NCI-H1092 treated with DMSO at 0.1 percent for 48 hours (cell line): ENCODE results near the gene TMEM53.
A peak's percentile ranks its signal among the peaks of the same experiment; 100 is the strongest.

Experiments
- DNase-seq: peaks from one replicate; lab custom pipeline; 2025; lab: John Stamatoyannopoulos, UW

The TMEM53 gene

DNA sequence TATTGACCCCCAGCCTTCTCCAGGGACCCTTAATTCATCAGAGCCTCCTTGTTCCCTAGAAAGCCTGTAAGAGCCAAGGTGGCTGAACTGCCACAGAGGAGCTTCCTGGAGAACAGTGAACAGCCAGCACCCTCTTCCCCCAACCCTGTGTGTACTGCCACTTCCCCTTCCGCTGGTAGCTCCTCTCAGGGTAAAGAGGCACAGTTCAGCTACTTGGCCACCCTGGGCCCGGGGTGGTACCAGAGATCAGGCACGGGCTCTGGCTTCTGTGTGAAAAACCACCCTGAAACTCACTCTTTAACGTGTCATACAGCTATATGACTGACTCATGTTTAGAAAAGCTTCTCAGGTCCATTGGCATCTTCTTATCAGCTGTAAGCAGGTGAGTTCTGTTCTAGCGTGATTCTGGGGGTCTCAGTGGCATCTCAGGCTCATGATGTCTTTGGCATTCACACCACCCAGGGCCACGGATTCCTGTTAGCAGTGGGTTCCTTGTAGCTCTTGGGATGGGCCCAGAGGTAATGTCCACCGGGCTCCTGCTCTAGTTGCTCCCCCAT lies 22.6 kb upstream of the TMEM53 start:
- DNase-seq = no peak

DNA sequence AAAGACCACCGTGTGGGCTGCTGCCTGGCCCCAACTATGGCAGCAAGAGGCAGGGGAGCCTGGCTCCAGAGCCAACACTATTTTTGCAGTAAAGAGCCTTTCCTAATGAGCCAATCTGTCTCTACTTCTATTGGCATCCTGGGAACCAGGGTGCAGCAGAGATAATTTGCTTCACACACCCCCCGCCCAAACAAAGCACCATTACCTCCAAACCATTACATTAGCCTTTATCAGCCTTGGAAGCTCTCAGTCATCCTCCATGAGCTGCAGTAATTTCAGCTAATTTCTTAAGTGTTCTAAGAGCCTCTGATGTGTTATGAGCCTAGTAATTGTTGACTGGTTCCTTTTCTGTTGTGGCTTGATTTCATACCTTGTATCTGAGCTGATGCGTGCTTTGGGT lies 21.8 kb upstream of the TMEM53 start:
- no peak for DNase-seq

DNA sequence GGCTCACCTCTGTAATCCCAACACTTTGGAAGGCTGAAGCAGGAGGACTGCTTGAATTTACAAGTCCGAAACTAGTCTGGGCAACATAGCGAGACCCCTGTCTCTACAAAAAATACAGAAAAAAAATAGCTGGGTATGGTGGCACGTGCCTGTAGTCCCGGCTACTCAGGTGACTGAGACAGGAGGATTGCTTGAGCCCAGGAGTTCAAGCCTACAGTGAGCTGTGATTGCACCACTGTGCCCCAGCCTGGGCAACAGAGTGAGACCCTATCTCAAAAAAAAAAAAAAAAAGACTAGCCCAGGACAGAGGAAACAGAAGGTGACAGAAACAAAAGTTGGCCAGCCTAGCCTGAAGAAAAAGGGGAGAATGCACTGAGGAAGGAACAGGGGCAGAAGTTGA lies 21.4 kb upstream of the TMEM53 start:
- no peak for DNase-seq

DNA sequence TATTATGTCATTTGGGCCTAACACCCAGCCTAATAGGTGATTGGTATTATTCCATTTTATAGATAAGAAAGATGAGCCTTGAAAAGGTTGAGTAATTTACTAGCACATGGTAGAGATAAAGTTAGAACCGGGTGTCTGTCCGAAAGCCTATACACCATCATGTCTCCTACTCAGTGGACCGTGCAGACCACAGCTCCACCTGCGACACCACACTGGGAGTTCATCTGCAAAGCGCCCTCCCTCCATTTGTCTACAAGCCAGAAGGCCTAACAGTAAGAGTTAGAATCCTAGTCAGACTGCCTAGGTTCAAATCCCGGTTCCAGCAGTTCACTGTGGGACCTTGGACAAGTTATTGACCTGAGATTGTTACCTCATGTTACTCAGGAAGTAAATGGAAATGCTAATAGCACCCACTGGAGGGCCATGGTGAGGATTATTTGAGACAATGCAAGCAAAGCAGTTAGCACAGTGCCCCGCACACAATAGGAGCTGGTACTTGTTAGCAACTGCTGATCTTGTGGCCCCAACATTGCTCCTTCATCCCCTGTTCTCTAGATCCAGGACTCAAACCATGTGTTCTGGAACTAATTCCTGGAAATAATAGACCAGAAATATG lies 20.7 kb upstream of the TMEM53 start:
- no peak for DNase-seq

DNA sequence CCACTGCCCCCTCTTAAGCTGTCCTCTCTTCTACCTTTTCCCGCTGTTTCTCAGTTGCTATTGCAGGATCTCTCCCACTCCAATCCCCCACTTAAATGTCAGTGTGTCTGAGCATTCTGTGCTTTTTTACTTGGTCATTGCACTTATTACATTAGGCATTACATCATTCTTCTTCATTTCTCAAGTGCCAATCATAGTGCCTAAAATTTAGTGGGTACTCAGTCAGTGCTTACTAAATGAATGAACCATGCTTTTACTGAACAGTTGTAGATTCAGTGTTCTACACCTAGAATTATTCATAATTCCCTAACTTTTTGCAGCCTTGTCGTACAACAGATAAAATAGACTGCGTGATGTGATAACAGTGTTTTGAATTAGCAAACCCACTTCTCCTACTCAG lies 19.6 kb upstream of the TMEM53 start:
- DNase-seq = no peak

DNA sequence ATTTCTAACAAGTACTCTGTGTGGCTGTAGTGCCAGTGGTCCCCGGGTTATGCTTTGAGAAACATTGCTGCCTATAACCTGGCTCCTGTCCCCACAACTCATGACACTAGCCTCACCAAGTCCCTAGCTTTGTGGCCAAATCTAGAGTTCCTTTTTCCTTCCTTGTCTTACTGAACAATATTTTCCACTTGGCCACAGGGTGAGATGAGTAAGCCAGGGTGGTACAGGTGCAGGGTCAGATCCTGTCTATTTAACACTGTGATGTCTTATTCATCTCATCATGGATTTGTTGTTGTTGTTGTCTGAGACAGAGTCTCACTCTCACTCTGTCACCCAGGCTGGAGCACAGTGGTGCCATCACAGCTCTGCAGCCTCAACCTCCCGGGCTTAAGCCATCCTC lies 18.9 kb upstream of the TMEM53 start:
- no peak for DNase-seq

DNA sequence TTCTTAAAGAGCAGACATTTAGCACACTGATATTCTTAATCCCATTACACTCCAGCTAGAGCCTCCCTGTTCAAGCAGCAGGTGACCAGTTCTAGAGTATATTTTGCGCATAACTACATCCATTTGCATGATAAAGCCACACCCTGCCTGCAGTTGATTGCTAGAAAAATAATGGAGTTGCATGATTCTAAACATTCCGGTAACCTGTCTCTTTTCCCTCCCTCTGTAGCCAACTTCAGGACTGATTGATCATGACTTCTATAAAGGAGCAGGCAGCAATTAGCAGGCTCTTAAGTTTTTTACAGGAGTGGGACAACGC lies 15.1 kb upstream of the TMEM53 start:
- no peak for DNase-seq

DNA sequence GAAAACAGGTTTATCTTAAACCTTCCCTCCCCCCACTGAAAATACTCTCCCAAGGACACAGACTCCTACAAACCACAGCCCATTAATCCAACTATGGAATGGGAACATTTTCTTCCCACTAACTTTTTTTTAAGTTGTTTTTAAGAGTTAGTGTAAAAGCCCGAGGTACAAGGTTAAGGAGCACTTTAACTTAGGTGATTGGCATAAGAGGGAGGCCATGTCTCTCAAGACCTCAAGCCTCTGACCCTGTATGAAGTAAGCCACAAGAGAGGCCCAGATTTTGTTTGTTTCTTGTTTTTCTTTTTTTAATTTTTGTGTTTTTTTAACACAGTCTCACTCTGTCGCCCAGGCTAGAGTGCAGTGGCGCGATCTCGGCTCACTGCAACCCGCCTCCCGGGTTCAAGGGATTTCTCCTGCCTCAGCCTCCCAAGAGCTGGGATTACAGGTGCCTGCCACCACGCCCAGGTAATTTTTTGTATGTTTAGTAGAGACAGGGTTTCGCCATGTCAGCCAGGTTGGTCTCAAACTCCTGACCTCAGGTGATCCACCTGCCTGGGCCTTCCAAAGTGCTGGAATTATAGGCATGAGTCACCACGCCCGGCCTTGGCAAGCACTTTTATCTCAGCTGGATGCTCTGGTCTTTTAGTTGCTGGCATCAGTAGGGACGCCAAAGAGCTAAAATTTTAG lies 14.6 kb upstream of the TMEM53 start:
- DNase-seq = no peak

DNA sequence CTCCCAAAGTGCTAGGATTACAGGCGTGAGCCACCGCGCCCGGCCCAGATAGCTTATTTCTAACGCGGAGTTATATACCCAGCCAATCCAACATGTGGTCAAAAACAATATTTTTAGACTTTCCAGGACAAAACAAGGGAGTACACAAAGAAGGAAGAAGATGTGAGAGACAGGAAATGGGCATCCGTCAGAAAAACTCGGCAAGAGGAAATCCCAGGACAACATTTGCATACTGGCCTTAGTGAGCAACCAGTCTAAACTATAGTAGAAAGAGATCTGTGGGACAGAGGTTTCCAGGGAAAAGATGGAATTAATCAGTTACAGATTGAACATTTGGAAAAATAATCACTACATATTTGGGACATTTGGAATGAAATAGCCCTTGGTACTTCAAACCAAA lies 11.6 kb upstream of the TMEM53 start:
- DNase-seq = no peak

DNA sequence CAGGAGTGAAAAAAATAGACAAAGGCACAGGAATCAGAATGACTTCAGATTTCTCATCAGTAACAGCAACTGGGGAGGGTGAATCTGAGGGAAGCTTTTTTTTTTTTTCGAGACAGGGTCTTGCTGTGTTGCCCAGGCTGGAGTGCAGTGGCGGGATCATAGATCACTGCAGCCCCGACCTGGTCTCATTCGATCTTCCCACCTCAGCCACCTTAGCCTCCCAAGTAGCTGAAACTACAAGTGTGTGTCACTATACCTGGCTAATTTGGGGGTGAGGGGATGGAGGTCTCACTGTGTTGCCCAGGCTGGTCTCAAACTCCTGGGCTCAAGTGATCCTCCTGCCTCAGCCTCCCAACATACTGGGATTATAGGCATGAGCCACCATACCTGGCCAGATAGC lies 10.9 kb upstream of the TMEM53 start:
- no peak for DNase-seq

DNA sequence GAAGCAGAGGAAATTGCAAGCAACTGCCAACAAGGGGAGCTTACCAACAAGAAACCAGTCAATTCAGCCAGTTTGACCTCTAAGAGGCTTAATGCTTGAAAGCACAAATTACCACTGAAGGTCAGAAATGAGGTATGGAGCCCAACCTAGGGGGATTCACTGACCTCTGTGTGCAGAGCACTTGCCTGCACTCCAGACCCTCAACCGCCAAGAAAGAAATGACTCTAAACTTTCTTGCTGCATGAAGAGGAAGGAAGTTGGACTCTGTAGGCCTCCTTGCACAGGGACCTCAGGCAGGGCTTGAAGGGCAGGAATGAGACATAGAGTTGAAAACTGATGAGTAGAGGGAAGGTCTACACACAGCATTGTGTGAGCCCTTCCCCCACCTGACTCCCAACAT lies 10.2 kb upstream of the TMEM53 start:
- no peak for DNase-seq

DNA sequence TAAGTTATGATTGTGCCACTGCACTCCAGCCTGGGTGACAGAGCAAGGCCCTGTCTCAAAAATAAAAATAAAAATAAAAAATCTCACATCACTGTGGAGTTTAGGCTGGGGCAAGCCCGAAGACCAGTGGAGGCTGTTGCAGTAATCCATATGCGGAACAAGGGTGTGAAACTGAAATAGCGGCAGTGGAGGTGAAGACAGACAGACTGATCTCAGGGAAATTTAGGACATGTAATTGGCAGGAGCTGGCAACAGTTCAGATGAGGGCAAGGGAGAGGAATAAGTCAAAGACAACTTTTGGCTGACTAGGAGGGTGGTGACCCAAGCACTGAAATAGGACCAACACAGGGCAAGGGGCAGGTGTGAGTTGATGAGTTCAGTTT lies 8.6 kb upstream of the TMEM53 start:
- DNase-seq = no peak

DNA sequence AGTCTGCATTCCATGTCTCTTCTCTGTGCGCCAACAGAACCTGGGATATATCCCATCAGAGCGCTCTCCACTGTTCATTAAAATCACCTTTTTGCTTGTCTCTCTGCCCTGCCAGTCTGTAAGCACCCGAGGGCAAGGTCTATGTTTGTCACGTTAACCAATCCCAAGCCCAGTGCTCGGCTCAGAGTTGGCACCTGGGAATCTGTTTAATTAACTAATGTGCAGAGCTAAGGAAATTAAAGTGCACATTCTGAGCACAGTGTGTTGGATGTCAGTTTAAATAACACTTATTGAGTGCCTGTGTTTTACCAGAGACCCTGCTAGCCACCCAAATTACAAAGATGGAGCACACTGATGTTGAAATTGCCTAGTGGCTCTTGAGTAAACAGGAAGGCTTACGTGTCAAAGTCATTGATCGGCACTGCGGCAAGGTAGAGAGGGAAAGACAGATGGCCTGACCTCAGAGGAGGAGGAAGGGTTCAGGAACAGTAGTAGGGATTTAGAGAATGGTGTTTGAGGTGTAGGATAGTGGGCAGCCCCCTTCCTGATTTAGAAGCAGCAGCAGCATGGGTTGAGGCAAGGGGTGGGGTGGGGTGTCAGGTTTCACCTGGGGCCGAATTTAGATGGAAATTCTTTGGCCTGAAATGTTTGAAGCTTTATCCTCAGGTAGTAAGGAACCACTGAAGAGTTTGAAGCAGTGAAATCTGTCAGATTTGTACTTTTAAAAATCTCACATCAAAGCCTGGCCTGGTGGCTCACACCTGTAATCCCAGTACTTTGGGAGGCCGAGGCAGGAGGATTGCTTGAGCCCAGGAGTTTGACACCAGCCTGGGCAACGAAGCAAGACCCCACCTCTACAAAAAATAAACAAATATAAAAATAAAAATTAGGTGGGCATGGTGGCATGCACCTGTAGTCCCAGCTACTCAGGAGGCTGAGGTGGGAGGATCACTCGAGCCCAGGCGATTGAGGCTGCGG lies 7.9 kb upstream of the TMEM53 start:
- DNase-seq = no peak

DNA sequence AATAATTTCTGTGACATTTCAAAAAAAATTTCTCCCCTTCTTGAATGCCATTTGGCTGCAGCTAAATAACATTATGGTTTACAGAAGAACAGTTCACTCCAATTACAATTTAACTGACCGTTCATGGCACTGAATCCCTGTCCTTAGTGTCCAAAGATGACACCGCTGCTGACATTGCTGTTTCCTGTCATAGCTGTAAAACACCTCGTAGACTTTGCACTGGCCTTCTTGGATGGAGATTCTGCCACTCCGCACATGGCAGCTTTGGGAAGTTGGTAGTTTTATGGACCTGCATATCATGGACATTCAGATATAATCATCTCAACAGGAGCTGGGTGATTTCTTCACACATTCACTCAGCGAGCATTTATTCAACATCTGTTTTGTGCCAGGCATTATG lies 5.2 kb upstream of the TMEM53 start:
- no peak for DNase-seq

DNA sequence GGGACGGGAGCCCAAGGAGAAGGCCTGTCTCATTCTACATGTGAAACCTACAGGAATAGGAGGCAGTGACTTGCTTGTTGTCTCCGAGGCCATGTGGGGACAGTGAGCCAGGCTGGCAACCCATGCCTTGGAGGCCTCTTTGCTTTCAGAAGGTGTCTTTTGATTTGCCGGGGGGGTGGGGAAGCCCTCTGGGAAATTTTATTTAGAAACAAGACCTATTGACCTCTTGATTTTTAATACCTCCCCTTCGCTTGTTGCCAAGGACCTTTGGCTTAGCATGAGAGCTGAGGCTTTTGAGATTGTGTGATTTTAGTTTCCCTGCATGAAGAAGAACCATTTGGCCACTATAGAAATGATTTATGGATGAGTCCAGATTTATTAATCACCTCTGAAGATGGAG lies 4.3 kb upstream of the TMEM53 start:
- no peak for DNase-seq

DNA sequence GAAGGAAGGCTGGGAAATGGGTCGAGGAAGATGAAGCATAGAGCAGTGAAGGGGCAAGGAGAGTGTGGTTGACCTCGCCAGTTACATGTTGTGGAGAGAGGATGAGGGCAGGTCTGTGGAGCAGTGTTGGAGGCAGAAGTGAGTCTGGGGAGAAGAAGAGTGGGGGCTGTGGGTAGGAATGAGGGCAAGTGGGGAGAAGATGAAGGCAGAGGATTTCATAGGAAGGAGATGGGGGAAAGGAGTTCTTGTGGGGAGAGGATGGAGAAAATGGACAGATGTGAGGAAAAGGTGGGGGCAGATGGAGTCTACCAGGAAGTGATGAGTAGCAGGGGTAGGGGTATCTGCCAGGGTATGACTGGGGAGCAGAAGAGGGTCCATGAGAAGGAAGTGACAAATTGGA lies 3.8 kb upstream of the TMEM53 start:
- no peak for DNase-seq

DNA sequence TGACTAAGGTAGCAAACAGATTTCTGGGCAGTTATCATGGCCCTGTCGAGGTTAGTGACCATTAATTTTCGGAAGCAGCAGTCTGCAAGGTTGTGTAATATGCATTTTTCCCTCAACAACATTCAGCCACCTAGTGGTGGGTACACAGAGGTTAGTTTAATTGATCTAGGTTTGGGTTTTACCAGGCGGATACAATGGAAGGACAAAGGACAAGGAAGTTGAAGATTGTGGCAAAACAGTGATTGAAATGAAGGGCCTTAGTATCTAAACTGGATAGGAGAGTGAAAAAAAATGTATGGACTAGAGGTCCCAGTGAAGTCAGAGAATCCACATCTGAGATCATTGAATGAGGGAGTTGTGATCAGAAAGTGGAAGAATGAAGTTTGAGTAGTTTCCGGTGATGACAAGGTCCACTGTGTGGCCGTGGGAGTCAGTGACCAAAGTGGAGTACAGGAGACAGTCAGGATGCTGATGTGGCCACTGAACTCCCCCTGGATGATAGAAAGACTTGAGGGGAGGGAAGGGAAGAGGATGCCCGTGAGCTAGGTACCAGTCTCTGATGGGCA lies 3.0 kb upstream of the TMEM53 start:
- peak; percentile 41 for DNase-seq

DNA sequence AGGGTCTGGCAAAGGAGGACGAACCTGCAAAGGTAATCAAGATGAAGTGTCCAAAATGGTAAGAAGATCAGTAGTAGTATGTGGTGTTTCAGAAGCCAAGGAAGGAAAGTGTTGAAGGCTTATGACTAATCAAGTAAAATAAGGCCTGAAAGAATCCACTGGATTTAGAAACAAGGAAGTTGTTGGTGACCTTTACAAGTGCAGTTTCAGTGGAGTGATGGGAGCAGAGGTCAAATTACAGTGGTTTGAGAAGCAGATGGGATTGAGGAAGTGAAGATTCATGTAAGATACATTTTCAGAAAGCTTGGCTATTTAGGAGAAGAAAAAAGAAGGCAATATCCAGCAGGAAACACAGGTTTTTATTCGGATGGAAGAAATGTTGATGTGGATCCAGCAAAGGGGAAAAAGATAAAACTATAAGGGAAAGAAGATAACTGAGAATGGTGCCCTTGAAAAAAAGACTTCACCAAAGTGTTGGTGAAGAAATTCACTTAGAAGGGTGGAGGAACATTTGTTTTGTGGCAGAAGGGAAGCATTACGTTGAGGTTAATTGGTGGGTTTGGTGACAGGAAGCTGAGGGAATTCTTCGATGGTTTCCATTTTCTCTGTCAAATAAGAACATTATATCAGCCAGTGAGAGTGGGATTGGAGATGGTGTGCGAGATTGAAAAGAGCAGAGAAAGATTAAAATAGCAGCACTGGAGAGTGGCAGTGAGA lies 2.4 kb upstream of the TMEM53 start:
- DNase-seq = no peak

DNA sequence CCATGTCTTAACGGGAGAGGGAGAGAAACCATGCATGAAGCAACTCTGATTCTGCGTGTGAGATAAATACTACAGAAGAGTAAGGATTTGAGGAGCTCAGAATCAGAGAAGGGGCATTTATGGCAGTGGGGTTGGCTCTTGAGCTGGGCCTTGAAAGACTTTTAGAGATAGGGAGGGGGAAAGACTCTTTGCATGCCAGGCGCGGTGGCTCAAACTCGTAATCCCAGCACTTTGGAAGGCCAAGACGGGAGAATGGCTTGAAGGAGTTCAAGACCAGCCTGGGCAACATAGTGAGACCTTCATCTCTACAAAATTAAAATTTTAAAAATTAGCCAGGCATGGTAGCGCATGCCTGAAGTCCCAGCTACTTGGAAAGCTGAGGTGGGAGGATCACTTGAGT lies 905 bp upstream of the TMEM53 start:
- DNase-seq = no peak

DNA sequence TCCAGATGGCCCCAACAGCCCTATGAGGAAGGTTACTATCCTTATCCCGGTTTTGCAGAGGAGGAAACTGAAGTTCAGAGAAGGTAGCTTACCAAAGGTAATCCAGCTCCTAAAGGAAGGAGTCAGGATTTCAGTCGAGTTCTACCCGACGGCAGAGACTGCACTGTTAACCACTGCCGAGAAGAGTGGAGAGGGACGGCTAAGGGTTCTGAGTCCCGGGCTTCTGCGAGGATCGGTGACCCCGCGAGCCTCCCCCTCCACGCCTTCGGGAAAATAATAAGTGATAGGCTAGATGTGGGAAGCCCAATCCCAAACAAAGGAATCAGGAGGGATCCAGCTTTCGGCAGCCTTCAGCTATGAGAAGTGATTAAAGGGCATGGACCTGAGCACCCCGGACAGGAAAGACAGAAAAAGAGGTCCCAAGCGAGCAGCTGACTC lies 587 bp downstream of the TMEM53 start:
- DNase-seq = no peak

DNA sequence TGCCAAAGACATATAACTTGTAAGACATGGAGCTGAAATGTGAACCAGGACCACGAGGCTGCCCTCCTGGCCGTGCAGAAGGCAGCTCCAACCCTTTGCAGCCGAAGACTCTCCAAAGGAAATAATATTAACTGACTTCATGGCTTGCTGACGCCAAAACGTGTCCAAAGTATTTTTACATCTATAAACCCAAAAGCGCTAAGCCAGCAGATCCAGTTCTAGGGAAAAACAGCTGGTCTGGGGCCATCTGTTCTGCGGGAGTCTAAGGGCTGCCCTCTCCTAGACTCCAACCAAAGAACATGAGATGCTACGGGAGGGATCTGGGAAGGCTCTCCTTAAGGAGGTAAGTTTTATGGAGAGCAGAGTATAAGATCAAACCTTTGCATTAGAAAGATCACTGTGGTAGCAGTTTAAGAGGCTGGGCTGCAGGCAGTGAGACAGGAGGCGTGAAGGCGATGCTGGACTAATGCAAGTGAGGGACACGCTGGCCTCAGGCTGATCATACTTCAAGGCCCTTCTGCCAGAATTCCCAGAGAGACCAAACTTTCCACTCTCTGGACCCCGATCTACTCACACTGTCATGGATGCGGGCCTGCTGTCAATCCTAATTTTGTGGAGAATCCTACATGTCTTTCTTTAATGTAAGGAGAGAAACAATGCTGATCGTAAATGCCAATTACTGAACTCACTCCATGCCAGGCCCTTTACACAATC lies 1.2 kb downstream of the TMEM53 start:
- no peak for DNase-seq
